Stimulated activated CD4-positive, alpha-beta T cell treated with anti-CD3 and anti-CD28 coated beads, Interleukin-4, amount 100 ng/mL, for 1 hour (primary cell): ENCODE data around the gene TTC7B.

Experiments
- DNase-seq: peaks from one replicate; pipeline ENCODE4 v3.0.0-alpha.2; 2020

TTC7B gene

GRCh38 chr14:90642244-90642717, 173.9 kb downstream of the TTC7B start:
- no peak for DNase-seq

DNA sequence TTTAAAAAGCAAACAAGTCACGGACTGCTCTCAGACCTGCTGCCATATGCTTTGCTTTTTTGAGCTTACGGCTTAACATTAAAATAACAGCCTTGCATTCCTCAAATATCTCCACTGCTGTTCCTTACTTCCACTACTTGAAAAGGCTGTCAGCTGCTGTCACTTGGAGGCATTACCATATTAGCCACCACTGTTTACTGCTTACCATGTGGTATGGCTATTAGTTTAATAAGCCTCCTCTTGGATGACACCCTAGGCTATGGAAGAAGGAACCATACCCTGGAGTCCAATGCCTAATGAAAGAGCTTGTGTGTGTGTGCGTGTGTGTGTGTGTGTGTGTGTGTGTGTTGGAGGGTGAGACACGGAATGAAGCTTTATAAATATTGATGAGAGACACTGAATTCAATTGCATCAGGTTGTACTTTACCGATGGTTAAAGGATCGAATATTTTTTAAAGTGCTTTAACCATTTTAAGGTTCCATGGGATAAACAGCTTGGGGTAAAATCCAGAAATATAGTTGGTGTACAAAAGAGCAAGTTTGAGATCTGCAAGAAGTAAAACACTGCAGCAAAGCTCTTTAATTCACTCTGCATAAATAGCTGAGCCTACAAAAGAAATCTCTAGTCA, 174.5 kb downstream of the TTC7B start:
- no peak for DNase-seq

GRCh38 chr14:90641168-90641567, 175.1 kb downstream of the TTC7B start:
- no peak for DNase-seq

GRCh38 chr14:90639641-90640040, 176.6 kb downstream of the TTC7B start:
- no peak for DNase-seq

- no peak for DNase-seq
Observed at GRCh38 chr14:90632871-90633270, 183.4 kb downstream of the TTC7B start.

- DNase-seq = no peak
Observed at GRCh38 chr14:90632451-90632850, 183.8 kb downstream of the TTC7B start.

- DNase-seq = no peak
Observed at GRCh38 chr14:90630171-90630806, 185.9 kb downstream of the TTC7B start.

- DNase-seq = no peak
Observed at GRCh38 chr14:90629471-90629870, 186.8 kb downstream of the TTC7B start.

DNA sequence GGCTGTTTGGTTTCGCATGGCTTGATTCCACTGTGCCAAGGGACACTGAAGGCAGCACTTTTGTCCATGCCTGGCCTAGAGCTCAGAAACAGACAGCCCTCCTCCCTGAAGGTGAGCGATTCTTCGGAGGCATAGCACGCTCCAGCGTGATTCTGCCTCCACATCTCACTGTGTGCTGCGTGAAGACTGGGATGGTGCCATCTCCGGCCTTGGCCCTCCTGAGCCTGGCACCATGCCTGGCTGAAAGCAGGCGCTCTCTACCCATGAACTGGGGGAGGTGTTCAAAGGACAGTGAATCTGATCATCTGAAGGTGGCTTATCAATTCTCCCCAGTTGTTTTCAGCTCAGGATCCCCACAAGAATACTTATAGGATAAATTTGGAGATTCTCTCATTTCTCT, 187.4 kb downstream of the TTC7B start:
- no peak for DNase-seq

- no peak for DNase-seq
Observed at GRCh38 chr14:90627478-90627877, 188.8 kb downstream of the TTC7B start.

DNA sequence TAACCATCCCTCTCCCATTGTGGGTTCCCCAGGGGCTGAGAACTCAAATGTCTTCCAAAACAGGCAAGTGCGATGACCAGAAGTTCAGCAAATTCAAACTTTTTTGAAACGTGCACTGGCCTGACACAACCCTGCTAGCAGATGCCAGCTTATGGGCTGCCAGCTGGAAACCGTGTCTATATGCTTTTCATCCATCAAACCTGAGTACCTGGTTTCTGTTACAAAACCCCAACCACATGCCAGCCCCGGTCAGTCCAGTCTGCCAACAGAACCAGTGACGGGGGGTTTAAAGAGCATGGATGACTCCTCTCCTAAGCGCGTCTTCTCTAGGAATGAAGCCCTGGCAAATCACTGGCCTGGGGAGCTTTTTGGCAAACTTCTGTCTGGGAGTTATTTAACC, 189.7 kb downstream of the TTC7B start:
- no peak for DNase-seq

- no peak for DNase-seq
Observed at GRCh38 chr14:90625445-90625844, 190.8 kb downstream of the TTC7B start.

GRCh38 chr14:90624732-90625400, 191.4 kb downstream of the TTC7B start:
- DNase-seq = no peak

DNA sequence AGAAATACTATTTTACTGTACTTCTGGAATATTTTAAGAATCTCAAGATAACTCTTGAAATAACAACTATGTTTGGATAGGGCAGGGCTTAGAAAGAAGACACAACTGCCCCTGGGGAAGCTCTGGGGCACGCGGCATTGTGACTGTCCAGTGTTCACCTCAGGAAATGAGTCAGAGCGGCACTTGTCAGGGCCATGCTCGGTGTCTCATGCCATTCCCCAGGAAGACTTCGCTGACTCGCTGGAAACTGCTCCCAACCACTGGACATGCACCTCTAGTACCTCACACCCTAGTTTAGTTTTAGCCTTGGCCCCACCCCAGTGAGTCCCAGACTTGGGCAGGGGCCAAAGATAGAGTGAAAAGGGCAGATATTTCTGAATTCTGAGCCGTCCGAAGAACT, 192.0 kb downstream of the TTC7B start:
- DNase-seq = no peak

- no peak for DNase-seq
Observed at GRCh38 chr14:90621201-90621600, 195.0 kb downstream of the TTC7B start.

DNA sequence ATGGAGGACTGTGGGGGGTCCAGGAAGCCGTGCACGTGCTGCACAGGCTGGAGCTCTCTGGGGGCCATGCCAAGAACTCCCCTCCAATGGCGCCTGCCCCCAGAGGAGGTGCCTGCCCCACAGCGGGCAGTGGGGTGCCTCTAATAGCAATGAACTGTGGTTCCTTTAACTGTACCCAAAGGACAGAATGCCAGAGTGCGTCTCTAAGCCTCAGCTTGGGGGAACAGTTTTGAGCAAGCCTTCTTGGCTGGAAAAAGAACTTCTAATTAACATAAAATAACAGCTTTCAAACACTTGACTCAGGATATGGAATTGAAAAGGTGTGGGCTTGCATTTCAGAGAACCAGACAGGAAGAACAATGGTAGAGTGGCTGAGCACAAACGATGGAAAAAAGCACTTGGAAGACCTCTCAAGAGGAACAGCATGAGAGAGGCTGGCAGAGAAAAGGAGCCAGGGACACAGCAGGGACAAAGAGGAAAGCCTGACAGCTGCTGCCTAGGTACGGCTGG, 195.6 kb downstream of the TTC7B start:
- DNase-seq = no peak

- no peak for DNase-seq
Observed at GRCh38 chr14:90619911-90620310, 196.3 kb downstream of the TTC7B start.

GRCh38 chr14:90617961-90618360, 198.3 kb downstream of the TTC7B start:
- DNase-seq = no peak

DNA sequence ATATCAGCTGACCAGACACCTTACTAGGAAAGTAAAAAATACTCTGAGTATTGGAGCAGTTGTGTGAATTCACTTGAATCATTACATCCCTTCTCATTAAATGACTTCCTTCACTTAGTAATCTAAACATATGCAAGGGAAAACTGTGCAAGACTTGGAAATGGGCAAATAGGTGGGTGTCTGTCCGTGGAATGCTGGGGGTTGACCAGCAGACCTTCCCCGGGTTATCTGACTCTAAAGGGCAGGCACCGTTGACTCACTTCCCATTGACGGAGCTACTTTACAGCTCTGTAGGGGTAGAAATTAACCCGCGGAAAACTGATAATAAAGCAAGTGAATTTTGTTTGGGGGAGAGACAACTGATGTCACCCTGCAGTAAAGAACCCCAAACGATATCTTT, 199.3 kb downstream of the TTC7B start:
- DNase-seq = no peak

DNA sequence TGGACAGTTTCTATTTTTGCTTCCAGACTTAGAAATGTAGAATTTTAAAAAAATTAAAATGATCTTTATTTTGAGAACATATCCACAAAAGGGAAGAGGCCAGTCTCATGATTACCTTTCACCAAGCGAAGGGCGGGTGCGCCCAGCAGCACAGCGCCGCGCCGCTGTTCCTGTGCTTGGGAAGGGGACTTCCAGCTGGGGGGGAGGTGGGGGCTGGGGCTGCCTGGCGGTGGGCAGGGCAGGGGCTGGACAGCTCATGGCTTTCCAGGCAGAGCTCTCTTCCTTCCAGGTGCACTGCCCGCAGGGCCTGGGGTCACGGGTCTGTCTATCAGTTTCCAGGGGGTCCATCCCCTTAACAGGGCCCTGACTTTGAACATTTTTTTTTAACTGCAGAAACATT, 199.9 kb downstream of the TTC7B start:
- DNase-seq = no peak

- no peak for DNase-seq
Observed at GRCh38 chr14:90615517-90616060, 200.6 kb downstream of the TTC7B start.

GRCh38 chr14:90614696-90615516, 201.3 kb downstream of the TTC7B start:
- DNase-seq = no peak

DNA sequence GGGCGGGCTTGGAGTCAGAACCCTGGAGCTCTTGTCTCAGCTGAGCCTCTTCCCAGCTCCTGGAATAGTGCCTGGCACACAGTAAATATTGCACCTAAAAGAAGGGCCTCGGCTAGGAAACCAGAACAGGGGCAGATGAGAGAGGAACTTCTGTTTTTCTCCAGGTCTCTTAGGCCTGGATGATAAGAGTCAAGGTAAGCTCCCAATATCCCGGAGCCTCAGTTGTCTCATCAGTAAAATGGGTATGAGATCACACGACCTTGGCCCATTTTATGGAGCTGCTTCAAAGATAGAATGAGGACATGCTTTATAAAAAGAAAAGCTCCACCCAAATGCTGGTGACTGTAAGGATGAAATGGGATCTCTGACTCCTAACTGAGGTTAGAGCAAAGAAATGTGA, 202.2 kb downstream of the TTC7B start:
- DNase-seq = no peak
